GM18858 (cell line): Measurements from ENCODE around the gene C10orf90.

Experiments used
- ATAC-seq: cut with Tn5 transposase; IDR thresholded peaks from one replicate; pipeline ENCODE4 v1.9.1; 2021; ENCODE audit not compliant: unreplicated experiment

Gene C10orf90

DNA sequence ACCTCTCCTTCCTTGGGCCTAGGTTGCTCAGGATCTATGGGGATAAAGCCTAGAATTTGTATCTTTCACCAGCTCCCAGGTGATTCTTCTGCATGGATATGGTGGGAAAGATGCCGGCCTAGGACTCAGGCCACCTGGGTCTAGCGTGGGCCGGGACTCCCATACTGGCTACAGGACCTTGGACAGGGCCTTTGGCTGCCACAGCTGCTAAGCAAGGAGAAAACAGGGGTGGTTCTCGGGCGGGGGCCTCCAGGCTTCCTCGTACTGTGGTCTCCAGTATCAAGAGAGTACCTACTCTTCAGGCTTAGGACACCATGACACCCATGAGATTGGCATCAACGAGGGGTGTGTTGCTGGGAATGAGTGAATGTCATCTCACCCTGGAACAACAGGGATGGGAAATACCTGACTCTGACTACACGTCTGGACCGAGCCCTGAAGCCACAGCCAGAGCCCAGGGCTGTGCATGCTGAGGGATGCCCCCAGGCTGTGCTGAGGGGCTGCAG lies 161.9 kb downstream of the C10orf90 start:
- no peak for ATAC-seq

DNA sequence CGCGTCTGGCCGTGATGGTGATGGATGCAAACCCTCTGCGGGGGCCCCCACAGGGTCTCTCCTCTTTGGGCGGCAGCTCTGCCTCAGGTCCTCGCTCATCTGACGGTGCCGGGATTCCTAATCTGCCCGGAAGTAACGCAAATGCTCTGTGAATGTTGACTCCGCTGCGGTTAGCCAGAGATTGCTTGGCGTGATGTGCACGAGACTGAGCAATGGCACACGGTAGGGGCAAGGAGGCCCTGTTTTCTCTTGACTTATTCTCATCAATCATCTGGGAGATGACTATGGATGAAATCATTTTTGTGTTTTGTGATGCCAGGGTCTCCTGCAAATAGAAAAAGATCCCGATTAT lies 165.8 kb downstream of the C10orf90 start:
- ATAC-seq = no peak

DNA sequence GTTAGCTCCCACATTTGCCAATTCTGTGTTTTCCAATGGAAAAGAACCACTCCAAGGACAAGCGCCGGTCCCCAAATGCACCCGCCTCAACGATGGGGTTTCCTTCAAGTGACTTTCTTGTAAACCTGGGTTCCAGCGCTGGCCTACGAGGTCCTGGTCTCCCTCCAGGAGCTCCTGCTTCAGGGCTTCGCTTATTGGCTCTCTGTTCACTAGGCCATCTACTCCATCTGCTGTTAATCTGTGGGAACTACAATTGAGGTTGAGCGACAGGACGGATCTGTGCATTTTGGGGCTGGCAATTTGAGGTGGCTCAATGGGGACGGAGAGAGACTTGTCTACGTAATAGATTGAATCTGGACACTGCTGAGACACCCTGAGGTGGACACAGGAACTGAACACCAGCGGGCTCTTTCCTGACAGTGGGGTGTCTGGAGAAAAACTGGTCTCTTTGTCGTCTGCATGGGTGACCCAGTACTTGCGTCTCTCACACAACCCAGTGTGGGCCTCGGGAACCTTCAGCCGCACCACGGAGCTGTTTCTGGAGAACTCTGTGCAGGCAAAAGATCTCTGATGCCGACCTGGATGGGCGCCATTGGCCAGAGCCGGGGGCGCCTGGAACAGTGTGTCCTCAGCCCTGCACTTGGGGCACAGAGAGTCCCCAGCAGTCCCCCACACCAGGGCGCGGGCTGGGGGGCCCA lies 166.3 kb downstream of the C10orf90 start:
- no peak for ATAC-seq

DNA sequence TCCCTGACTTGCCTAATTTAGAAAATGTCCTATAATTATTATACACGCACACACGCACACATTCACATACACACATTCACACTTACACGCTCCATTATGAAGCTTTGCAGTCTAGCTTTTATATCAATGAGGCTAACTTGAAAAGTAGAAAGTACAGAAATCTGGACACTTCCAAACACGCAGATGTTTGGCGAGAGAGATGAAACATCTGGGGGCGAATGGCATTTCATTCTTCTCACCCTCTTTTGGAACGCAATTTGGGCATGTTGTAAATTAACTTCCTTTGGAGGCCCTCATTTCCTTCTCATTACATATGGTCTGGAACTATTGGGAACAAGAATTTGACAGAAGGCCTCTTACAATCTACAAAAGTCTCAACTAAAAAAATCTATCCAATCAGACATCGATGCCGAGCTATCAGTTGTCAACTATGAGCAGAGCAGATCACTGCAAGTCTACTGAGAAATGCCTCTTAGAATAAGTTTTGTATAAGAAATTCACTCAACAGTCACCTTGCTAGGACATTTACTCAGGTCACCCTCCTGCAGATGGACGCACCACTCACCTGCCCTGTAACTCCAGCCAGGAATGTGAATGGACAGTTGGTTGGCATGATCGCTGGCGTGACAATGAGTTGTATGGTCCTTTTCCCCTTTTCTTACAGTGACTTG lies 167.0 kb downstream of the C10orf90 start:
- no peak for ATAC-seq

DNA sequence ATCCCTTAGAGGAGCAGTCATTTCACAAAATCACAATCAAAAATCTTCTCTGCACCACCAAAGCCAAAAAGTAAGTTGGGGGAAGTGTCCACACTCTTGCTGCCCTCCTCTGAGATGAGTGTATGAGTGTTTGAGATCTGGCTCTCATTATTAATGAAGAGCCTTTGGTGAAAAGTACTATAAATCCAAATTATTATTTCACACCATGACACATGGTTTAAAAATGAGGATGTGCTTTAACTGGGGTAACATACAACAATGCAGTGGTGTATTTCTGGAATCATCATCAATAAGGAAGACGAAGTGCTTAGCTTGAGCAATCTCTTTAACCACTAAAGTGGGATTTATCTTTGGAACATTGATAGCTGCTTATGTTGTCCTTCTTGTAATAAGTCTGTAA lies 168.1 kb downstream of the C10orf90 start:
- no peak for ATAC-seq

DNA sequence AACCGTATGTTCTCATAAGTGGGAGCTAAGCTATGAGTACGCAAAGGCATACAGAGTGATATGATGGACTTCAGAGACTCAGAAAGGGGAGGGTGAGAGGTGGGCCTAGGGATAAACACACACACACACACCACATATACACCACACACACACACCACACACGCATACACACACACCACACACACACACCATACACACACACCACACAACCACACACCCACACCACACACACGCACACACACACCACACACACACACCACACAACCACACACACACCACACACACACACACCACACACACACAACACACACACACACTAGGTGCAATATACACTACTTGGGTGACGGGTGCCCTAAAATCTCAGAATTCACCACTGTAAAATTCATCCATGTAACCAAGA lies 168.7 kb downstream of the C10orf90 start:
- ATAC-seq = no peak

DNA sequence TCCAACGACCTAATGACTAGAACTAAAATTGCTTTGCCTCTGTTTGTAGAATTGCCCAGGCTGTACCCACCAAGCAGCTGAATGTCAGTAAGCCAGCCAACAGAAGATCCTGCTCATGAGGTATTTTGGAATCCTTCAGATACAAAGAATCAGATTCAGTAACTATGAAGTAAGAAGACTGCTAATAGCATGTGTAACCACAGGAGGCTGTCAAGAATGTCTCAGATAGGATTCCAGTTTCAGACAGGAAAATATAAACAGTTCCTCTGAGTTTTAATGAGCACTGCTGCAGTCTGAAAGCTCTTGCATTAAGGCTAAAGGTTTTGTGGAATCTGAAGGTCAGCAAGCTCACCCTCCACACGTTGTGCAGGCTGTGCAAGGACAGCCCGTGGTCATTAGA lies 169.6 kb downstream of the C10orf90 start:
- ATAC-seq = no peak

DNA sequence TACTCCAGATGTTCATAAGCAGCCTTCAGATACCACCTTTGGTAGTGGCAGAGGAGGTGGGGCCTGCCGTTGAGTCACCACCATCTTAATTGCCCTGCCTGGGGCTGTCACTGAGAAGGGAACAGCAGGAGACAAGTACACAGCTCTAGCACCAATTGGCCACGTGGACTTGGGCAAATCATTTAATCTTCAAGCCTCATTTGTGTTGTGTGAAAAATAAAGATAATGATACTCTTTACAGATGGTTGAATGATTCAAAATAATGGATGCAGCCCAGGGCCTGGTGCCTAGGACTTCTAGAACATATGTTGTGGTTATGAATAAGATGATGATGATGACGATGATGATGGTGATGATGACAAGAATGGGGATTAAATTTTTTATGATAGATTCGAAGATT lies 170.3 kb downstream of the C10orf90 start:
- ATAC-seq = no peak

DNA sequence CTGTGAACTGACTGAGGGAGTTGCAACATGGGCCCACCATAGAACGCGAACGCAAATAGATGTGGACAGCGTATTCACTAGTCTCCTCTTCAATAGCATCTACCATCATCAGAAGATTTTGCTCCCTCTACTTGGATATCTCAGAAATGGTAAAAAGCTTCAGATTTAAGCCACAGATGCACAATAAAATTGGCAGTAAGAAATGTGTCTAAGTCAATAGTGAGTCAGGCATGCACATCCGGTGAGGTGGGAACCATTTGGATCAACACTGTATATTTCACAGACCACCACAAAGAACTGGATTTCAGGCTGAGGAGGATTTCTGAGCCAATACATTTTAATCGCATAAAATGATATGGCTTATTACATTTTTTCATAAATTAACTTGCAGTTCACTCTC lies 170.7 kb downstream of the C10orf90 start:
- no peak for ATAC-seq

DNA sequence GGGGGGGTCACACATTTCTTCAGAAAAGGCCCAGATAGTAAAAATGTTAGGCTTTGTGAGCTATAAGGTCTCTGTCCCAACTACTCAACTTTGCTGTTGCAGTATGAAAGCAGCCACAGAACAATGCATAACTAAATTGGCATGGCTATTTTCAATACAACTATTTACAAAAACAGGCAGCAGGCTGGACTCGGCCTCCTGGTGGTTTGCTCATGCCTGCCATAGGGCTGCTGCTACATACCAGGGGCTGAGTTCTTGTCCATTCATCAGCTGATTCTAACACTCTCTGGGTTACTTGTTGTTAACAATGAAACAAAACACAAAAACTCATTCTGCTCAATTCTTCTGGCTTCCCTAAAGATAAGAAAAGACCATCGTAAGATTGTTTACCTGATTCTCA lies 172.8 kb downstream of the C10orf90 start:
- no peak for ATAC-seq

DNA sequence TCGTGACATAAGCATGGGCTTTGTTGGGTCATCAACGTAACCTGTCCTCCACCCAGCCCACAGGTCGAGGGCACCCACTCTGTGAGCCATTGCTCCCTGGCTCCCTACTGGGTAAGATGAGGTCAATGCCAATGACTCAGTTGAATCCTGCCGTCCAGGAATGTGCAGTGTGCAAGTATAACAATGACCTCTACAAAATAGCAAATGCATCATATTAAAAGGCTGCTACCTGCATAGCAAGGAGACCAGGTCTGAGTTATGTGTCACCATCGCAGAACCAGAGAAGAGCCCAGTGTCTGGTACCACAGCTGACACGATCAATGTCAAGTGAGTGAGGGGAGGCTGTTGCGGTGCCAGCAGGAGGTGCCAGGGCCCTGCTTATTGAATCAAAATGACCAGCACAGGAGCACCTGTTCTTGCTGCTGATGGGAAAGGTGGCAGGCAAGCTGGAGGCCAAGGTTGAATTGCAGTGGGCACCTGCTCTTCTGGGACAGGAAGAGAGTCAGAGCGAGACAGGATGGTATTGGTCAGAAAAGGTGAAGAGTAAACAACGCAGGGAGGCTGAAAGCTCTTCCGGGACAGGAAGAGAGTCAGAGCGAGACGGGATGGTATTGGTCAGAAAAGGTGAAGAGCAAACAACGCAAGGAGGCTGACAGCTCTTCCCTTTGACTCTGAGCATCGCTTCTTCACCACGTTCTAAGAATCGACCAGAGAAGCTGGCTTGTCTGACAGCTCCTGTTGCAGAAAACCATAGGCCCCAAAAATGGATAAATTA lies 173.5 kb downstream of the C10orf90 start:
- ATAC-seq = no peak

DNA sequence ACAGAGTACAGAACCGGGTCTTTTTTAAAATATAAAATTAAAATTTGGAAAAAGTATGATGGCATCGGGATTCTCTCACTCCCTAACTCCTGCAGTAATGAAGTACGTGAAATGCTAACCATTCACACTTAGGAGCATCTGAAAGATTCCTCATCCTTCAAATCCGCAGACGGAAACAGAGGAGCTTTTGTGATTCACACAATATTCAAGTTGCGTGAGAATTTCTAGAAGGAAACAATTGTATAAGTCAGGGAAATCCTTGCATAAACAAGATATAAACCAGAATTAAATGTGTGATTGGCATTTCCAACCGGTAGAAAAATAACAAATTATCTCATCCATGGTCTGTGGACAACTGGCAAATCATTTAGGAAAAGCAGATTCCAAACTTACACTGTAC lies 179.0 kb downstream of the C10orf90 start:
- no peak for ATAC-seq

DNA sequence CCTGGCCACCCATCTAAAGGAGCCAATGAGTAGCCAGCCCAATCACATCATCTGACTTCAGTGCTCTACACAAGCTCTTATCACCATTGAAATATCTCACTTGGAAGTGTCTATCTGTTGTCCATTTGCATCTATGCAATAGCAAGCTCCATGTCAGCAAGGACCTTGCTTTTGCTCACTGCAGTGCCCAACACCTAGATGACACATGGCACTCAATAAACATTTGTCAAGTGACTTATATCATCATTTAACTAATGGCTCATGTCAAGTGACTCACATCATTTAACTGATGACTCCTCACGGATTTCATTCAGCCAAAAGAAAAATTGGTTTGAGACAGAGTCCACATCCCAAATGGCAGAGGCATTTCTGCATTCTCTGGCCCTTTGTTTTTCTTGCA lies 189.3 kb downstream of the C10orf90 start:
- no peak for ATAC-seq

DNA sequence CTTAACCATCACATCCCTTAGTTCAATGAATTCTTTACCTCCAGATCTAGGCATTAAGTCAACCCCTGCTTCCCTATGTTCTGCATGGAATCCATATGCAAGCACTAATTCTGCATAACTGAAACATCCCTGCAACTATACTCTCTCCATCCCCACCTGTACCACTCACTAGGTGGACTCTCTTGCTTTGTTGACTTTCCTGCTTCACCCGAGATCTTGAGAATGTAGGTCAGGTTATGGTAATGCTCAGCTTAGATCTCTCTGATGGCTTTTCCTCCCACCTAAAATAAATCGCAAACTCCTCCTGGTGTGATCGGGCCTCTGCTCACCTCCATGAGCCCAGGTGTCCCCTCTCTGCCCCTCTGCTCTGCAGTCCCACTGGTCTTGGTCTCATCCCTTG lies 189.8 kb downstream of the C10orf90 start:
- no peak for ATAC-seq

DNA sequence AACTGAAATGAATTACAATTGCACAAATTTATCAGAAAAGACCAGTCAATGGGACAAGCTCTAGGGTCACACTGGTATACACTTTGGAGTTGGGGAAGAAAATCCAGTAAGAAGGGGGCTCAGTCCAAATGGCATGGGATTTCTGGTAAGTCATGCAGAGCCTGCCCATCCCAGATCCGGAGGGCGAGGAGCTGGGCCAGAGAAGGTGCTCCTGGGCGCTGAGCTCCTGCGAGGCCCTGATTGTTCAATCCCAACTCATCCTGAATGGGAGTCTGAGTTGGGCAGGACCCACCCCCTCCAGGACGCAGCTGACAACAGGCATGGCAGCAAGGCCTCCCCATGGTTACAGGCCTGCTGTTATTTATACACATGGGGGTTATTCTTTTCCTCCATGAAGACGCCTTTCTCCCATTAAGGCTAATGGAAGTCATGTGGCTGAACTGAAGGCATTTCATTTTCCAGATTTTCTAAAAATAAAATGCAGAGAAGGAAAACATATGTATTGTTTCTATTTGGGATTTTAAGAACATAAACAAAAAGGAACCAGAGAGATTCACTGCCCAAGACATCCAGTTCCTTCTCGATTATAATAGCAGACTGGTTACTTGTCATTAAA lies 191.1 kb downstream of the C10orf90 start:
- no peak for ATAC-seq

DNA sequence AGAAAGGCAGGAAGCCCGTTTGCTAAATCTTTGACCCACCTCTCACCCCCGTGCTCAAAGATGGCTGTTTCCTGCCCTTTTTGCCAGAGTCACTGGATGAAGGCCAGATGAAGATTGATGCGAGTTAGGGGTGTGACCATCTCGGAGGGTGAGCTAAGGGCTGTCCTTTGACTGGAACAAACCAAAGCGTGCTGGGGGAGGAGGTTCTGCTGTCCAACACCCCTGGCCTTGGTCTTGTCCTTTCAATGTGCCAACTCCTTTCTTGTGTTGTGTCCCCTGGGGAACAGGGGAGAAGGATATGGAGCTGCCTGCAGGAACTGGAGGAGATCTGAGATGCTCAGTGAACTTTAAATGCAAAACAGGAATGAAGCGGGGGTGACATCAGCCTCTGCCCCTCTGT lies 191.9 kb downstream of the C10orf90 start:
- ATAC-seq = no peak

DNA sequence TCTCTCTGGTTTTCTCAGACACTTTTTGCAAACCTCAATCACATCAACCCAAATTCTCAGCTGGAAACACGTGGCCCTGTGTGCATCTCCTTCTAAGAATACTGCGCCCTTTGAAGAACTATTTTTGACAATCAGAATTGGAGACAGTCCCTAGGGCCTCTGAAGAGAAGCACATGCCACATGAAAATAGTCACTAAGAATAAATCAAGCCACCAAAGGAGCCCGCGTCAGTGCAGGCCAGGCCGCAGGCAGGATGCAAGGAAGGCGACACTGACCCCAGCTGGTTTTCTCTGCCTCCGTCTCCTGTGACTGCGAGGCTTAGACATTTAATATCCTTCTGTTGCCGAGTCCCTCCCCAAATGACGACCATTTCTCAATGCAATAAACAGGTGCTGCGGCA lies 194.2 kb downstream of the C10orf90 start:
- ATAC-seq = no peak

DNA sequence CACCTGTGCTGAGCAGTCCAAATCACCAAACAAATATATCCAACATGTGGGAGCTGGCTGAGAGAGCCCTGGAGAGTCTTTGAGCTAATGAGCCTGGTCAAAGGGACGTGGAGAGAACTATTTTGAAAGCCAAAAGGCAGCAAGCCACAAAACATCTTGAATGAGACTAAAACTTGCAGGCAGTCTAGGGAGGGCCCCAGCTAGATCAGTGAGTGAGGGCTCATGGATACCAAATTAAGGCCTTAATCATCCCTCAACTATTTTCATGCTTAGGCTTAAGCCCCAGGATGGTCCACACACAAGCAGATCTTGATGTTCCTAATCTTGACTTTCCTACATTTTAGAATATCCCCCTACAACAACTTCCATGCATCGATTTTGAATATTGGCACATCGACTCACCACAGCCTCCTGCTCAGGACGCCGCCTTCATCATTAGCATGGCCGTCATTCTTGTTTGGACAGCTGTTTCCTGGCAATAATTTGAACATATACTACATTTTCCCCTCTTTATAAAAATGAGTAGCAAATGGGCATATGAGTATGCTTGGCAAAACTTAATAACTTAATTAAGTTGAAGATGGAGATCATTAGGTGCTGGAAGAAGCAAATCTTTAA lies 195.3 kb downstream of the C10orf90 start:
- no peak for ATAC-seq

DNA sequence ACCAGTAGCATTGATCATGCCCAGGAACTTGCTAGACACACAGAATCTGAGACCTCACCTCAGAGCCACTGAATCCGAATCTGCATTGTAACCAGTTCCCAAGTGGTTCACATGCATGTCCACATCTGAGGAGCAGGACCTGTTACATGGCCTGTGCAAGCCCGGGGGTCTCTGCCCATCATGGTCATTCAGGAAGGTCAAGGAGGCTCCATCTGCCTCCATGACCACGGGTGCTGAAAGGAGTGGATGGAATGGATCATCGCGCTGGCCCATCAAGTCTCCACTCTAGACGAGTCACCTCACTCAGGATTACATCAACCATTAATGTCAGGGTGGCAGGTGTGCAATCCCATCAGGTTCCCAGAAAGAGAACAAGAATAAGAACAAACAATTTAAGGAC lies 196.5 kb downstream of the C10orf90 start:
- no peak for ATAC-seq

DNA sequence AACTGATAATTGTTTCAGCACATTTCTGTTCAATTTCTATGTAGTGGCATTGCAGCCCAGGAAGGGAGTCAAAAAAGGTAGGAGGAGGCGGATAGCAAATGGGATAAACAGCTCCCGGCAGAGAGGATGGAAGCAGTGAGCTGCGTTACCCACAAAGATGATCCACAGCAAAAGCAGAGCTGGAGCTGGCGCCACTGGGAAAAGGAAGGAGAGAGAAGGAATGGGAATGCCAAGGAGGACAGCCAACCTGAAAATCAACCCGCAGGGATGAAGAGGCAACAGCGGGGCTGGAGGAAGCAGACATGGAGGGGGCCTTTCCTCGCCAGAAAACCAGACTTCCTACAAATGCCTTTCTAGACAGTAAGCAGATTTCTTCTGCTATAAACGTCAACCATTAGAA lies 199.5 kb downstream of the C10orf90 start:
- no peak for ATAC-seq

DNA sequence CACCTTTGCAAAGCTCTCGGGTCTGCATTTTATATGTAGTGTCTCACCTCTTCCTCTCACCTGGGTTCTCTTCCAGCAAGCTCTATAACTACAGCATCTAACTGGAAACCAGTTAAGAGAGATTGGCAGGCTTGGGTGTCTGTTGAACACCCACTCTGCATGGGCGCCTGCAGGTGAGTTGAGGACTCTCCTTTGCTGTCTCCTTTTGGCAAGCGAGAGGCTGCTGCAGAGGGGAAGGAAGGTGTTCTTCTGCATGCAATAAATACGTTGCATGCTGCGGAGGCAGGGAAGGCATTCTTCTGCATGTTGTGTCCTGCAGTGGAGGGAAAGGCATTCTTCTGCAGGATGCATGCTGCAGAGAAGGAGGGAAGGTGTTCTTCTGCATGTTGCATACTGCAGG lies 200.8 kb downstream of the C10orf90 start:
- ATAC-seq = no peak
